NCI-H82 treated with DMSO at 0.1 percent for 48 hours (cell line): ENCODE measurements around the gene APOL3.
"Not testable (repeated sequence)": the region's sequence is repeated elsewhere in the genome, so short reads cannot be mapped to it uniquely, and the experiment has no call there.

ENCODE experiments used
- DNase-seq: peaks from one replicate; lab custom pipeline; 2025; ENCODE audit not compliant: unreplicated experiment; lab: John Stamatoyannopoulos, UW

APOL3 gene

GRCh38 chr22:36162127-36163034 lies 1.8 kb upstream of the APOL3 start:
- no peak for DNase-seq

DNA sequence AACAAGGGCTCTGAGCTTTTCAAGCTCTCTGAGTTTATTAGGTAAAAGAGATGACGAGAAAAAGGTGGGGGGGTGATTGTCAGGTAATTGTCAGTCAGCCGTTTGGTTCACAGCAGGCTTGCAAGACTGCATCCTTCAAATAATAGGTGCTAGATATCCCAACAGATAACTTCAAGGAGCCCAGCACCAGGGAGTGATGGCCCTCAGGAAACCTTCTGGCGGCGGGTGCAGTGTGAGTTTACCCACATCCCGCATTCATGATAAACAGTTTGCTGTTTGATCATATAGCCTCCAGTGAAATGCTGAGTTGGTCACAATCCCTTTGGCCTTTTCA lies 1.2 kb upstream of the APOL3 start:
- DNase-seq, result not testable (repeated sequence)

DNA sequence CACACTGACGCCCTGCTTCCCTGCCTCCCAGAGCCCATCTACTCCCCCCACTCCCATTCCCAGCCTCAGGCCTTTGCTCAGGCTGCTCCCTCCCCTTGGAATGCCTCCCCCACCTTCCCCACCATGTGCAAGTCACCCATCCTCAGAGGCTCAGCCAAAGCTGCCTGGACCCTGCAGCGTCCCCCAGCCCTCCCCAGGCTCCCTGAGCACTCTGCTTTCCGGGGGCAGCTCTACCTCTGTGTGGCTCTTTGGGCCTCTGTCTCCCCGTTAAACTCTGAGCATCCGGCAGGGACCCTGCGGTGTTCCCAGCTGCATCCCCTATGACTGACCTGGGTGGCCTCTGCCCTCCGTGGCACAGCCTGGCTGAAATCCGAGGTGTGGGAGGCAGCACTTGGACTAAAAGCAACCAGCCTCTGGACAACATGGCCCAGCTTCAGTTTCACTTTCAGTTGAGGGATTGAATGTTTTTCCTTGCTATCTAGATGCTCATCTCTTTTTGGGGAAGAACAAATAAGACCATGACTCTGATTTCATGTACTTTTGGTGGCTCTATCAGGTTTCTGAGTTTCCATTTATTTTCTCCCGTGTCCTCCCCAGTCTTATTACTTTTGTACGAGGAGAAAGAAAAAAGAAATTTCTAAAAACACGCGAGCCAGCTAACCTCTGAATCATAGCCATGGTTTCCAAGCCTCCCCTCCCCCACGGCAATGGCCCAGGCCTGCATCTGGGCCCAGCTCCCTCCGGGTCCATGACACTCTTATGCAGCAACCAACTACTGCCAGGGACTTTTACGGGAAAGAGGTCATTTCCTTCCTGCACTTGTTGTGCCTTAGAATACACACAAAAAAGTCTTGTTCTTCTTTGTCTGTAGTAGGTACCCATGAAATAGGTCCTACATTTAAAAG lies 3.8 kb downstream of the APOL3 start:
- DNase-seq, result no peak

GRCh38 chr22:36156119-36156514 lies 4.4 kb downstream of the APOL3 start:
- no peak for DNase-seq

- DNase-seq, result no peak
Observed at GRCh38 chr22:36155702-36156101, 4.9 kb downstream of the APOL3 start.

DNA sequence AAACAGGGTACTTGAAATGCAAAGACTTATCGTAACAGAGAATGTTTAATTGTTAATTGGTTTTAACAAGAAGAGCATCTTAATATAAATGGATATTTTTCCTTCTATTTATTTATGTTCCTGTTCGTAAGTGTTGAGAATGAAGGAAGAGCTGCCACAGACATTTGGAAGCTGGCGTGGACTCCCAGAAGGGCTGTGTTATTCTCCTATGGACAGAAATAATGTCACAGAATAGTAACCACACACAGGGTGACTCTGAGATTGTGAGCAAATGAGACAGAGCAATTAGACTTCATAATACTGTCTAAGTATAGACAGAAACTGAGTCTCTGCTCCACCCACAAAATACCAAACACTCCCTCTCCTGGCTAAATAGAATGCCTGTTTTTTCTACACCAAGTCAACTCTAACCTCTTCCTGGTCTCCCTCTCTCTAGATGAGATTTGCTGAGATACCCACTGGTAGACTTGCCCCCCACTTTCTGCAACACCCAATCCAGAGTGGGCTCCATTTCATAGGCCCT lies 6.1 kb downstream of the APOL3 start:
- DNase-seq, result no peak

- no peak for DNase-seq
Observed at GRCh38 chr22:36153501-36154422, 6.8 kb downstream of the APOL3 start.

DNA sequence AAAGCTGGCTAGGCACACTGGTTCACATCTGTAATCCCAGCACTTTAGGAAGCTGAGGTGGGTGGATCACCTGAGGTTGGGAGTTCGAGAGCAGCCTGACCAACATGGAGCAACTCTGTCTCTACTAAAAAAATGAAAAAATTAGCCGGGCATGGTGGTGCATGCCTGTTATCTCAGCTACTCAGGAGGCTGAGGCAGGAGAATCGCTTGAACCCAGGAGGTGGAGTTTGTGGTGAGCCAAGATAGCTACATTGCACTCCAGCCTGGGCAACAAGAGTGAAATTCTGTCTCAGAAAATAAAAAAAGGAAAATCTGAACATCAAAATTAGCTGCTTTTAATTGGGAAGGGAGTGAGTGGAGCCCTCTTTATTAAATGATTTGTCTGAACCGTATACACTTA lies 7.7 kb downstream of the APOL3 start:
- not testable (repeated sequence) for DNase-seq

- DNase-seq, result no peak
Observed at GRCh38 chr22:36152088-36152487, 8.5 kb downstream of the APOL3 start.

- no peak for DNase-seq
Observed at GRCh38 chr22:36151006-36151595, 9.5 kb downstream of the APOL3 start.

- no peak for DNase-seq
Observed at GRCh38 chr22:36149441-36149840, 11.1 kb downstream of the APOL3 start.

GRCh38 chr22:36148411-36148810 lies 12.1 kb downstream of the APOL3 start:
- no peak for DNase-seq

GRCh38 chr22:36147196-36147791 lies 13.3 kb downstream of the APOL3 start:
- no peak for DNase-seq

DNA sequence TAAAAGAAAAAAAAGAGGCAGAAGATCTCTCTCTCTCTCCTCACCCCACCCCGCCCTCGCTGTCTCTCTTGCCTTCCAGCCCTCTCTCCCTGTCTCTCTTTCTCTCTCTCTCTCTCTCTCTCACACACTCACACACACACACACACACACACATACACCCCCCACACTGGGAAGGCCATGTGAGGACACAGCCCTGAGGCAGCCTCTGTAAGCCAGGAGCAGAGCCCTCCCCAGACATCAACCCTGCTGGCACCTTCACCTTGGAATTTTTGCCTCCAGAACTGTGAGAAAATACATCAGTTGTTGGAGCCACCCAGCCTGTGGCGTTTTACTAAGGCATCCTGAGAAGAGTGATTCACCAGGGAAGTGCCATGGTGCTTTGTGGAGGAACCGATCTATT lies 14.7 kb downstream of the APOL3 start:
- DNase-seq, result no peak

DNA sequence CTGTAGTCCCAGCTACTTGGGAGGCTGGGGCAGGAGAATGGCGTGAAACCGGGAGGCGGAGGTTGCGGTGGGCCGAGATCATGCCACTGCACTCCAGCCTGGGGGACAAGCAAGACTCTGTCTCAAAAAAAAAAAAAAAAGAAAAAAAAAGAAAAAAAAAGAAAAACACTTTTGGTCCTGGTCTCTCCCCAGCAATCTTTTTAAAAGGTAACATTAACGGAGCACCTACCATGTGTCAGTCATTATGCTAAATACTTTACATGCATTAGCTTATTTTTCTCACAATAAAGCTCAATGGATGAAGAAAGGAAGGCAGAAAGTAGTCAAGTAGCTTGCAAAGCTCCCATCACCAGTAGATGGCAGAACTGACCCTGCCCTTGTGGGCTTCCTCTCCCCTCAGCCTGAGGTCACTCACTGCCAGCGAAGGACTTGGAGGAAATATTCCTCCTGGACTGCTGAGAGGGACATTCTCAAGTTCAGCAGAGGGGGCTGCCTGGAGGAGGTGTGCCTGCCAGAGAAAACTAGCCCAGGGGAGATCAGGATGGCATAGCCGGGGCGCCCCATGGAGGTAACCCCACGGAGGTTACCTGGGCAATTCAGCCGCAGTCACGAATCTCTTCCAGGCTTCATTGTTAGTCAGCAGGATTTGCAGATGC lies 15.5 kb downstream of the APOL3 start:
- peak; percentile 33 for DNase-seq

GRCh38 chr22:36143956-36144355 lies 16.6 kb downstream of the APOL3 start:
- DNase-seq, result no peak

DNA sequence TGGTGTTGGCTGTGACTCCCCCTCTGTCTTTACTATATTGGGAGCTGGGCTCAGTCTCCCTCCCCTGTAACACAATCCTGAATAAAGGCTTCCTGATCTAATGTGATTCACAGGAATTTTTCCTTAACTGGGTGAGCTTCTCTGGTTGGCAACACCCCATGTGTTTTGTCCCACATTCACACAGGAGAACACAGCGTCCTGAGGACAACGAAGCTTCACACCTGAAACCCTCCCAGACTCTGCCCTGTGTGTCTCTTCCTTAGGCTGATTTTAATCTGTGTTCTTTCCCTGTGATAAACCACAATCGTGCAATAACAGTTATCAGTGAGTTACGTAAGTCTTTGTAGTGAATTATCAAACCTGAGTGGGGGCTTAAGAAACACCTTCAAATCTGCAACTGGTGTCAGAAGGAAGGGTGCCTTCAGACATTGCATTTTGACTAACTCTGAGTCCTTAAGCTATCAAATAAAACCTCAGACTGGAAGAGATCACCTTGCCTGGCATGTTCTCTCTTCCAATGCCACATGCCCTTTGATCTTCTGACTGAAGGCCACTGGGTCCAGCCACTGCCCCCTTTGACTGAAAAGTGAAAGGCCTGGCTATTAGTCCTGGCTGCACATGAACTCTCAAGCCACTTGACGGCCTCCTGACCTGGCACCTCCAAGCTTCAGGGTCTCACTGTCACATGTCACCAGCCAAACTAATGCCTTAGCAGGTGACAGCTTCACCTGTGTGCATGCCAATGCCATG lies 17.3 kb downstream of the APOL3 start:
- no peak for DNase-seq

- no peak for DNase-seq
Observed at GRCh38 chr22:36141481-36141880, 19.1 kb downstream of the APOL3 start.

DNA sequence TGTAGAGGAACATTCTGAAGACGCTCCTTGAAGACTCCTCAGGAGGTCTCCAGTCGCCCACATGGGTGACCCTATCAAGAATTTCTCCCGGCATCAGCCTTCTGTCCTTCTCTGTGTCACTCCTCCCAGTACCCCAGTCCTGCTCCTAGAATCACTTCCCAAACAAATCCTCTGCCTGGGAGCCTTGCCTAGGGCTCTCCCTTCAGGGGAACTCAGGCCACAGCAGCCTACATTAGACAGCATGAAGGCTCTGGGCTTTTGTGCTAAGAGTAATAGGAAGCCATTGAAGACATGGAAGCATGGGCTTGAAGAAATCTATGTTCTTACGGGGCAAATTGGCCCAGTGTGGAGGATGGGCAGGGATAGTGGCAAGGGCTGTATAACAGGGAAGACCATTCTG lies 21.8 kb downstream of the APOL3 start:
- DNase-seq, result not testable (repeated sequence)
